B cell (primary cell): ENCODE results near the gene FREM2.

Experiments used
- EZH2 ChIP-seq: IDR thresholded peaks from 2 replicates; pipeline ENCODE4 v1.6.1; 2012; ENCODE audit warnings: borderline replicate concordance, low read depth, mild to moderate bottlenecking, moderate library complexity, low read length; ENCODE audit not compliant: insufficient read depth, poor library complexity, severe bottlenecking
- TF ChIP-seq, protein P1 (sequence below): fragments of 200-600 bp; IDR thresholded peaks from one replicate; pipeline ENCODE4 v1.8.0; 2022; ENCODE audit warnings: antibody characterized with exemption, mild to moderate bottlenecking

DNA sequence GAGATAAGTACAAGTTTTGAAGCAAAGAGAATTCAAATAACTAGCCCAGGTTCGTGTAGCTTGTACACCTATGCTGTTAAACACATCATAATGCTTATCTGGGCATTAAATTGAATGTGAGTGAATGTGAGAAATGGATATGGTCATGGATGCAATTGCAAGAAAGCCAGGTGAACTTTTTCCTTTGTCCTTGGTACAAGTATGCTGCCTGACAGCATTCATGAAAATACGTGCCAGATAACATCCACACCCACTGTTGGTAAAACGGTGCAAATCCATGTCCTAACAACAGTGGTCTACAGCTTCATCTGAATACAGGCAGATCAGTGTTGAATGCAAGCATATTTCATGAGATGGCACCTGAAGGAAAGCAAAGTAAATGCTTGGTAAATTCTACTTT lies 181.5 kb downstream of the FREM2 start:
- TF ChIP-seq, protein P1, sequence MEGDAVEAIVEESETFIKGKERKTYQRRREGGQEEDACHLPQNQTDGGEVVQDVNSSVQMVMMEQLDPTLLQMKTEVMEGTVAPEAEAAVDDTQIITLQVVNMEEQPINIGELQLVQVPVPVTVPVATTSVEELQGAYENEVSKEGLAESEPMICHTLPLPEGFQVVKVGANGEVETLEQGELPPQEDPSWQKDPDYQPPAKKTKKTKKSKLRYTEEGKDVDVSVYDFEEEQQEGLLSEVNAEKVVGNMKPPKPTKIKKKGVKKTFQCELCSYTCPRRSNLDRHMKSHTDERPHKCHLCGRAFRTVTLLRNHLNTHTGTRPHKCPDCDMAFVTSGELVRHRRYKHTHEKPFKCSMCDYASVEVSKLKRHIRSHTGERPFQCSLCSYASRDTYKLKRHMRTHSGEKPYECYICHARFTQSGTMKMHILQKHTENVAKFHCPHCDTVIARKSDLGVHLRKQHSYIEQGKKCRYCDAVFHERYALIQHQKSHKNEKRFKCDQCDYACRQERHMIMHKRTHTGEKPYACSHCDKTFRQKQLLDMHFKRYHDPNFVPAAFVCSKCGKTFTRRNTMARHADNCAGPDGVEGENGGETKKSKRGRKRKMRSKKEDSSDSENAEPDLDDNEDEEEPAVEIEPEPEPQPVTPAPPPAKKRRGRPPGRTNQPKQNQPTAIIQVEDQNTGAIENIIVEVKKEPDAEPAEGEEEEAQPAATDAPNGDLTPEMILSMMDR, result no peak
- no peak for TF ChIP-seq EZH2
